Renal cortical epithelial cell (primary cell): Measurements from ENCODE around the gene SH3RF3. TPM values are rescaled to one million over a fixed set of nuclear protein-coding genes. Genes with fewer than 3 reads are reported as not detected.

Source experiments
- DNase-seq: peaks from one replicate; pipeline ENCODE4 v3.0.0-alpha.2; 2011; ENCODE audit warnings: low read depth
- total RNA-seq: library from RNA; depleted of rRNA; stranded (reverse); fragments of >200 nt; gene quantifications from 2 replicates; pipeline ENCODE4 v1.2.3, GENCODE V29; 2014

SH3RF3 gene
- total RNA-seq, 1 donor from 2014 or later = 0.40 TPM

- peak; percentile 9 for DNase-seq
Observed at GRCh38 chr2:109350526-109350925, 221.5 kb downstream of the SH3RF3 start.

DNA sequence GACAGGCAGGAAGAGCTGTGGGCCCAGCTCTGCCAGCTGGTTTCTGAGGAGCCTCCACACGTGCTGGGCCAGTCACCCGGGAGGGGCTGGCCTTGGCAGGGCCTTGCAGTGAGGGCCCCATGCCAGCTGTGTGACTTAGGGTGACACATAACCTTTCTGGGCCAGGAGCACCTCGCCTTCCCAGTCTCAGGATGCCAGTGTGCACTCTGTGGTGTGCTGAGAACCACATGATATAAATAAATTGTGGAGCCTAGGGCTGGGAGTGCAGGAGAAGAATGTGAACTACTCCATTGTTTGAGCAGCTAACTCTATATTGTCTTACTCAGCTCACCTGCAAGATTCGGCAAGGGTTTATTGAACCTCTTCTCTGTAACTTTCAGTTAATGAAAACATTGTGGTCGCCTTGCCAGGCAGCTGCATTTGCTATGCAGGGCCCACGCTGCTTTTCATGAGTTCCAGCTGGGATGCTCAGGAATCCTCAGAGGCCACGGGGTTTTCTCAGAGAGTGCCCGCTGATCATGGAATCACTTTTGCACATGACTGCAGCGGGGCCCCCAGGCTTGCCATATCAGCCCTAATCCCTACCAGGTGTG lies 222.3 kb downstream of the SH3RF3 start:
- peak; percentile 73 for DNase-seq

DNA sequence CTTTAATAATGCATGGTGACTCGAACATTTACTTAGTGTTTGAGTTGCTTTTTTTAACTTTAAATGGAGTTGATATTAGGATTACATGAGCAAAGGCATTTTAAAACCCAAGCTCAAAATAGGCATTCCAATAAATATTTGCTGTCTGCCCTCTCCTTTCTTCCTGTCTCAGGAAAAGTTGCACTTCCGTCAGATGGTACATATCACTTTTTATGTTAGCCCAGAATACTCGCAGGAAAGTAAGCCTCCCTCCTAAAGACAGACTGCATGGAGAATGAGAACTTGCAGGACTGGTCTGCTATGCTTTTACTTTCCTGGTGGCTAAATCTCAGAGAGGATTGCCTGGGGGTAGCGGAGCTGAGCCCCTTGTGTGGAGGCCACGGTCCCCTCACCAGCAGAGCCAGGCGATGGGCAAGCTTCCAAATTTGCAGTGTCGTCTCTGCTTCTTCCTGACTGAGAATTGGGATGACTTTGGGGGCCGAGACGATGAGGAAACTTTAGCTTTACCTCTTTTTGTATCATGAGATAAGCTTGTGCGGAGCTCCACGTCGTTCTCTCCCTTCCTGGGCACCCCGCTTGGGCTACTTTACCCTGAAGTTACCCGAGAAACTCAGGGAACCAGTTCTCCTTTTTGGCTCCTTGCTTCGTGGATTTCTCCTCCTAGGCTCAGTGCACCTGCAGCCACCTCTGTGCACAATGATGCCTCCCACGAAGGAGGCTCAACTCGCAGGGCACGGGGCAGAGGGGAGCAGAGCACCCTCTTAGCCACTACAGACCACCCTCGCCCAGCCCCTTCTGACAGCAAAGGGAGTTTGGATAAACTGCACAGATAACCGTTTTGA lies 223.3 kb downstream of the SH3RF3 start:
- DNase-seq = no peak

DNA sequence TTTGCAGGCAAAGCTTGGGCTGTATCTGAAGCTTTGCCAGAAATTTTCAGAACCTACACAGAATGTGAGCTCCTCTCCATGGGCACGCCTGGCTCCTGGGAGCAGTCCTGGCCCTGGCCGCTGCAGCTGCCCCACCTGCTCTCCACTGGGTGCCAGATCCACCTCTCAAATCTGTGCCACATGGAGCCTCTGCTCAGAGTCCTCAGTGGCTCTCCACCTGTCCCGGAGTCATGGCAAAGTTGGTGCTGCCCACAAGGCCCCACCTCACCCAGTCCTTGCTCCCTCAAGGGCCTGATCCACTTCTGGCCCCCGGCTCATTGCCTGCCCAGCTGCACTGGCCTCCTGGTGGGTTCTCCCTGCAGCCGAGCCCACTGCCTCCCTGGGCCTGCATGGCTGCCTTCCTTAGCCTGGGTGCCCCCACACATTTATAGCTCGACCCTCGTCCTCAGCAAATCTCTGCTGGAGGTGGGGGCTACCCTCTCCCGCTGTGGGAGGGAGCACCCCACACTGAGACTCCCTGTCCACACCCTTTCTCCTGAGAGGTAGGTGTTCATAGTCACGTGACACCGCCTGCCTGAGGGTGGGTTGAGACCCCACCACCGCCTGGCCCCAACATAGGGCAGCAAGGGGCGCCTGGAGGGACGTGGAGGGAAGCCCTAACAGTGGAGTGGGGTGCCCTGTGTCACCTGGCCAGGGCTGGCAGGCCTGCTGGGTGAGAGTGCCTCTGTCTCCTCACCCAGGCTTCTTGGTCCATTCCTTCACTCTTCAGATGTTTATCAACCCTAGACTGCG lies 224.1 kb downstream of the SH3RF3 start:
- no peak for DNase-seq

DNA sequence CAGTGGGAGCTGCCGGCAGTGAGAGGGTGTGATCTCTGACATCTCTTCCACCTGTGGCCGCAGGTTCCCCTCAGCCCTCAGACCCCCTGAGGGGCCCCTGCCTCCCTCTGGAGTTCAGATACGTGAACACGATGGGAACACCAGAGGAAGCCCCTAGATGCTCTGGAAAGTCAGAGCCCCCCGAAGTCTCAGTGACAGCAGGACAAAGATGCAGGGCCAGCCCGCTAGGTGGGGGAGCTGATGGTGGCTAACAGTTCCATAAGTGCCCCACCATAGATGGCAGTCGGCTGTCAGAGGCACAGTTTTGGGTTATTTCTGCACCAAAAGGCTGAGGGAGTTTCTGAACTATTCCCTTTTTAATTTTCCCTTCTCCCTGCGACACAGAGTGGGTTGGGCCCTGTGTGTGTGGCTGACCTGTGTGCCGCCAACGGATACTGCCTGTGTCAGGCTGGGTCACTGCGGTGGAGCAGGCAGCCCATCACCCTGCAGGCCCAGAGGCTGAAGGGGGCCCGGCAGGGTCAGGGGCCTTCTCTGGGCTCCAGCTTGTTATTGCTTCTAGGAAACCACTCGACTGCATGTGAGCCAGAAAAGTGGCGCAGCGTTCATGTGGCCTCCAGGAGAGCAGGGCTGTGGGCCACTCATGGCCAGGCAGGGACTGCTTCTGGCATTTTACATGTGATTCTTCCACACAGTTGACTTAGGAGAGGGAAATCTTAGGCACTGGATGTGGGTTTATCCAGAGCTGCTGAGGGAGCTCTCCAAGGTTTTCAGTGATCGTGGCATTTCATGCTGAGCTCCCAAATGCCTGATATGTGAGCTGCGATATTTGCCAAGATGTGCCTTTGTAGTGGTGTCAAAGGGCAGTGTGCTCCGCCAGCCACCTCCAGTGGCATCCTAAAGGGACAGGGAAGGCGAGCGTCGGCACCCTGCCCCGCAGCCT lies 225.1 kb downstream of the SH3RF3 start:
- DNase-seq = no peak

GRCh38 chr2:109355192-109355843 lies 226.3 kb downstream of the SH3RF3 start:
- no peak for DNase-seq

DNA sequence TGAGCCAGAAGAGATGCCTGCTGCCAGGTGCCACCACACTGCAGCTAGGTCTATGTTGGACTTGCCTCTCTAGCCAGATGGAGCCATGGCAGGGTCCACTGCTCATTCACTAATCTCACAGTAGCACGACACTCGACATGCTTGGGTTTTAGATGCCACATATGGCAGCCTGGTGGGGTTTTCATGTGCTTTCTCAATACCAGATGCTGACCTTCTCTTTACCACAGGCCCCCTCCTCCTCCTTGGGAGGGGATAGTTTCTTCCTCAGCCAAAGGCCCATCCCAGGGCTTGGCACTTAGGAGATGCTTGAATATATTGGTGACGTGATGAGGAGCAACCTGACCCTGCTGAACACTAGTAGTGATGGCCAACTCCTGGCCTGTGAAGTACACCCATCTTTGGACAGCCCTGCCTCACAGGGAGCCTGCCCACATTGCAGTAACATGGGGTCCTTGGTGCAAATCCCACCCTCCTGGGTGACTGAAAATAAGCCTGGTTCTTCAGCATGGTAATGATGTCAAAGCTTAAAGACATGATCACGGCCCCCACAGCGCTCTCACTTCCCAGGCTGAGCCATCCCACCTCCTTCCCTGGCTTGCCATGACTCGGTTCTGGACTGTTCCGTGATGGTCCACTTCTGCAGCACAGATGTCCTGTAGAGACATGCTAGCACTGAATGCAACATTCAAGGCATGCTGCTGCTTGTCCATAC lies 227.5 kb downstream of the SH3RF3 start:
- DNase-seq = no peak

- DNase-seq = no peak
Observed at GRCh38 chr2:109364217-109364616, 235.2 kb downstream of the SH3RF3 start.

- DNase-seq = no peak
Observed at GRCh38 chr2:109365131-109365530, 236.1 kb downstream of the SH3RF3 start.

- no peak for DNase-seq
Observed at GRCh38 chr2:109367683-109368082, 238.7 kb downstream of the SH3RF3 start.

GRCh38 chr2:109368798-109369197 lies 239.8 kb downstream of the SH3RF3 start:
- DNase-seq = no peak

- no peak for DNase-seq
Observed at GRCh38 chr2:109369671-109370191, 240.7 kb downstream of the SH3RF3 start.

- no peak for DNase-seq
Observed at GRCh38 chr2:109370399-109371035, 241.5 kb downstream of the SH3RF3 start.

GRCh38 chr2:109371481-109372170 lies 242.6 kb downstream of the SH3RF3 start:
- DNase-seq = no peak

- no peak for DNase-seq
Observed at GRCh38 chr2:109372171-109372568, 243.2 kb downstream of the SH3RF3 start.

DNA sequence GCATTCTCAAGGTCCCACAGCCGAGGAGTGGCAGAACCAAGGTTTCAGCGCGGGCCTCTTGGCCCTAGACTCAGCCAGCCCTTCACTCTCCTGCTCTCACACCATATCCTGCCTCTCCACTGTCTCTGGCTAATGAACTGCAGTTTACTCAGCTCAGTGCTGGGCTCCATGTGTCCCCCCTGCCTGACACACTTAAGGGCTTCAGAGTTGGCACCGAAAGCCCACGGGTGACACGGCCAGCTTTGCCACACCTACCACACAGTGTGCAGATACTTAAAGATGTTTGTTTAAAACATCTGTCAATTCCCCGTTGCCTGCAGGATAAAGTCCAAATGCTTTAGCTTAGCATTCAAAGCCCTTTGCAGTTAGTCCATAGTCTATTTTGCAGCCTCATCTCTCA lies 243.6 kb downstream of the SH3RF3 start:
- DNase-seq = no peak

DNA sequence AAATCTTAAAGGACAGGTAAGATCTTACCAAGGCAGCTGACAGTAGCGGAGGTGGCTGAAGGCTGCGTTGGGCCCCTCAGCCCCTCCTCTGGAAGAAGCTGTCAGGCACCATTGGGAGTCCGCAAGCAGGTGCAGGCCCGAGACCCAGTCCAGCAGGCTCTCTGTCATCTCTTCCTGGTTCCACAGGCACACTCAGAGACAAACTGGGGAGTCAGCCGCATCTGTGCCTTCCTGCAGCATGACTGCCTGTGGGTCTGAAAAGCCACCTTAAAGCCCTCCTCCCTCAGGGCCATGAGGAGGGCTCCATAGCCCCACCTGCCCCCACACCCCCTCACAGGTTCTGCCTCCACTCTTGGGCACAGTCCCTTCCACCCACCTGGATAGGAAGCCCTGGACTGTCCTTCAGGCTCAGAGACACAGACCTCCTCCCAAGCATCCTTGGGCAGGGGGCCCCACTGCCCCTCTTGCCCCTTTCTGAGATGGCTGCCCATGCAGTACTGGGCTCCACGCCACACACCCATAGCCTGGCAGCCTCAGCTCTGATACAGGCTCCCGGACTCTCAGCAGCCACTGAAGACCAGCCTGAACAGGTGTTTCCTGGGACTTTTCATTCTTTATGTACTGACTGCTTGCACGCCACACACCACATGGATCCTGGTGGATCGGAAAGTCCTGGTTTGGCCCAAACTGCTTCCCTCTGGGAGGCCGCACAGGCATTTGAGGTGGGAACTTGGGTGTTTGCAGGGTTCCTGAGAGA lies 245.0 kb downstream of the SH3RF3 start:
- no peak for DNase-seq

GRCh38 chr2:109374548-109375130 lies 245.6 kb downstream of the SH3RF3 start:
- no peak for DNase-seq
